Activated naive CD4-positive, alpha-beta T cell (primary cell): ENCODE data around the gene GDF7.

Source experiments
- DNase-seq, 4 experiments: peaks; one replicate each; lab custom pipeline; 2025; lab: John Stamatoyannopoulos, UW

The GDF7 gene

DNA sequence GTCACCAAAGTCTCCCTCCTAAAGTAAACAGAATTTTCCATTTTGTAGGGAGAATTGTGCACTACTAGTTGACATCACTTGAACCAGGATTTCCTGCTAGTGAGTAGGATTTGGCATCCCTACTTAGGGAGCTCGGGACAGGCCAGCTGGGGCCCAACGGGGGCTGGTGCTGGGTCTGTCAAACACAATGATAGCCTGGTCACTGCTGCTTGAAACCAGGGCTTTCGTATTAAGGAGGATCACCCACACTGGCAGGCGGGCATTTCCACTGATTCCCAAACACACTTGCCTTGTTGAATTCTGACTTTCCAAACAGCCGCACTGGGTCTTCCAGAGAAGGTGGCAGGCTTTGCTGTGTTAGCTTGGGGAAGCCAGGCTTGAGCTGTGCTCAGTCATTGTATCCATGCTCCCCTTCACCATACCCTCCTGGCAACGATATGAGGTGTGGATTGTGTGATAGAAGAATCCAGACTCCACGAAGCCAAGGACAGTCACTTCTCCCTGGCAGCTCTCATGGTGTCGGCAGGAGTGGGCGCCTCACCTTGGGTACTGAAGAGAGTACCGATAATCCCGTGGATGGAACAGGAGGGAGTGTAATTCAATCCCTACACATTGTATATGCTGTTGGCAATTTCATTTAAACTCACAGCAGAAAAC, 7.5 kb downstream of the GDF7 start:
- no peak for DNase-seq

DNA sequence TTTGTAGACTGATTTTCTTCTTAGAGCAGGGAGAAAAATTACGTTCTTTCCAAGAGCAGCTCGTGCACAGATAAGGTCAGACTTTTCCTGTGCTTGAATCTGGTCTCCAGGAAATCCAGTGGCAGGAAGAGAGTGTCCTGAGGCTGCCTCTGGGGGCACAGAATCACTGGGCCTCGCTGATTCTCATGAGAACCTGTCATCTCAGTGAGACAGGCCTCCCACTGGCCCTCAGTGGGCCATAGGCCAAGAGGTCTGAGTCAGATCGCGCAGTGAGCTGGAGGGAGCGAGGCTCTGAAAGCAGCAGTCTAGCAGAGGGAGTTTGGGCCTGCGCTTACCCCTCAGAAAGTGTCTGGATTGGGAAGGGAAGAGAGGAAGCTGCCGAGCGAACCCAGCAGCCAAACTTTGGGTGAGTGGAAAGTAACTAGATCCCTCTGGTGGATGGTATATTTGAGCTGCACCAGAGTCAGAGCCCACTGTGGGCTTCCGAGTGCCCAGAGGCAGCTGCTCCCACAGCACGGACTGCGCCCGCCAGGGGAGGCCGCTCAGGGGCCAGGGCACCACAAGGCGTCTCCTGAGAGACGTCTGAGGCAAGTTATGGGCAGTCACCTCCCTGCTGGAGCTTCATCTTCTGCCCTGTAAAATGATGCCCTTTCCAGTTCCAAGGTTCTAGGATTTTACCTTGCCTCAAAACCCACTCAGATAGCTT, 8.2 kb downstream of the GDF7 start:
- no peak for DNase-seq

DNA sequence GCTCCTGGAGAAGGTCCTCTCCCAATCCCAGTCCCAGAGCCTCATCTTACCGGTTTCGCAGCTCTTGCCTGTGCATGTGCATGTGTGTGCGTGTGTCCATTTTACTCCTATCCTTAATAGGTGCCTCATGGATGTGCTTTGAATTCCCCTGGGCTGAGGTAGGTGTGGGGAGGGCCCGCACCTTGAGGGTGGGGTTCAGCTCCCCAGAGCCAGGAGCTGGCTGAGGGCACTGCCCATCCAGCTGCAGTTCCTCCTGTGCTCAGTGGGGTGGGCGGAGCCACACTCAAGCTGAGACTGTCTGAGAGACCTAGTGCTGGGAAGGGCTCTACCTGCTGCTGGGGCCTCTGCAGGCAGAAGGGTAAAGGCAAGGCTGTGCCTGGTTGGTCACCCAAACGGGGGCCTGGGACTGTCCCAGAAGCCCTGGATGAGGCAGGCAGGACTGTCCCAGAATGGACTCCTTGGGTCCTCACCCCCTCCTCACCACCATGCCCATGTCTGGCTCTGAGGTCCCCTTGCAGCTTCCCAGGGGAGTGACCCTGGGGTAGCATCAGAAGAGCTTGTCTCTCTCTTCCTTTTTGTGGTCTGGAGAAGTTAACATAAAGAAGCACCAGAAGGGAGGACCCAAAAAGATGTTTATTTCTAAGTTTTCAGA, 8.9 kb downstream of the GDF7 start:
- DNase-seq = no peak

DNA sequence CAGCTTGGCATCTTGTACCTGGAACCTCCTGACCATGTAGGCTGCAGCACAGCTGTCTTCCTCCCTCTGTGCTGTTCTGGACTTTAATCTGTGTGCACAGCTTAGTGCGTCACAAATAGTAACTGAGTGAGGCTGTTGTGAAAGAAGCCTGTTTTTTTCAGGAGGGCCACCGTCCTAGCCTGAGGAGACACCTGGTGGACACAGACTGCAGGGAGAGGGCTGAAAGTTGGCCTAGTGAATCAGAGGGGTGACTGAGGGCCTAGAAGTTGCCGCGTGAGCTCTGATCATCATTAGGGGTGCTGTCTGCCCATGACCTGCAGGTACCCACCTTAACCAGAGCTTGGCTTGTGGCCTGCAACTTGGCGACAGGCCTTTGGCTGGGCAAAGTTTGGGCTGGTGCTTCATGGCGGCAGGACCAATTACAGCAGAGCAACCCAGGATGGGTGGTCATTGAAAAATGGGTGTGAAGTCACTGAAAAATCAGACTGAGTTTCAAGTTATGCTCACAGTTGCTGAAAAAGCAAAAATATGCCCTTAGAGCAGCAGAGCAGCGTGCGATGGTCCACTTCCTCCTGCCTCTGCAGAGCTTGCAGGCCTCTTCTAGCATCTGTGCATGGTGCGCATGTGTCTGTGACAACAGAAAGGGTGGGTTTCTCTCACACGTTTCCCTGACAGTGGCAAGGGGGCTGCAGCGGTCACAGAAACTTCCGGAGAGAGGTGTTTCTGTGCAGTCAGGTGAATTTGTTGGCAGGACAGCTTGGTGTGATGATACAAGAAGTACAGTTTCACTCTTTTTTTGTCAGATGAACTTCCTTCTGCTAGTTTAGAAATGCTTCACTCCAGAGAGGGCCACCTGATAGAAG, 9.6 kb downstream of the GDF7 start:
- DNase-seq = no peak

DNA sequence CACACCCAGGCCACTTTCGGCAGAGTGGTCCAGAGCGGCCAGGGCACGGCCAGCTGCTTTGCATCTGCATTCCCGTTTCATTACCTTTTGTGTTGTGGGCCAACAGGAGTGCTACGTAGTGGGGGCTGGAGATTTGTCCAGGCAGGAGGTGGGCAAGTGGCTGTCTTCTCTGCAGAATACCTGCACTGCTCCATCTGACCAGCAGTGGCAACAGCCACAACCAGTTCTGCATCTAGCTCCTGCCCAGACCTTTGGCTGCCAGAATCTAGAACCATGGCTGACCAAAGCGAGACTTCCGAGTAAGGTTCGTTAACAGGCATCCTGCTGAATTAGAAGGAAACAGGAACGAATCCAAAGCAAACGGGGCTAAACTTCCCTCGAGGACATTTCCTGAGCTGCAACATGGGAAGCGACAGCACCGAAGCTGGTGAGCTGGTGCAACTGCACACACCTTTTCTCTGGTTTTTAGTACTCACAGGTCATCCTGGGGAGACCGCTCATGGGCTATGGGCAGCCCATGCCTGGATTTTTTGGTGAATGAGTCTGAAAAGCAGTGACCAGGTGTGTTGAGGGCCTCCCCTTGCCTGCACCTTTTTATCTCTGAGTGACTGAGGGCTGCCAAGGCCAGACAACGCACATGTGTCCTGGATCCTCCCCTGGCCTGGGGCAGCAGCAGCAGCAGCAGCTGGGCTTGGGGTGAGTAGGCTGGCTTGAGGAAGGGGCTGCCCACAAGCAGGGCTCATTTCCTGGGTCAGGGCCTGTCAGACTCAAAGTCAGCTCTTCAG, 10.5 kb downstream of the GDF7 start:
- DNase-seq = no peak

DNA sequence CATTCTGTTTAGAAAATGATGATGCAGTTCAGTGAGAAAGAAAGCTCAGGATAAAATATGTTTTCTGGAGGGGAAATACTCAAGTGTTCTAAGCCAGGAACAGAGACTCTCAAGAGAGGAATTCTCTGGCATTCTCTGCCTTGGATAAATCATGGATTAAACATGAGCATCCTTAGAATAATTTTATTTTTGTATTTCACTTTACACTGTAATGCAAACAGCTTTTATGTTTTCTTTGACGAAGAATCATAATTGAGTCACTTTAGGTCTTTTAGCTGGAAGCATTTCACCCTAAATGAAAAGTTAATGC, 11.1 kb downstream of the GDF7 start:
- no peak for DNase-seq

DNA sequence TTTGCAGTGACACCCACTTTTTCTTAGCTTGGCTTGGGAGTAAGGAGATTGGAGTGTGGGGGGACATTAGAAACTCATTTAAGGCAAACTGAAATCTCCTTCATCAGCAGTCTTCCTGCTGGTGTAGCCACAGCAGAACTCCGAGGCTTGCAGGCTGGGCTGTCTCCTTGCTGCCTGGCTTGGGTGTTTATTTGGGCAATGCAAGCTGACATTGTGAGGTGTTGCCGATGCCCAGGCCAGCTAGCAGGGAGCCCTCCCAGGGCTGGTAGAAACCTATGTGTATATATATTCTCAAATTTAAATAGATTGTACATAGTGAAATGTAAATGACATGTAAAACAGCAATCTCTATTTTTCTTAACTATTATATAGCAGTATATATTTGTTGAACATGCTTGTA, 11.8 kb downstream of the GDF7 start:
- DNase-seq = no peak

DNA sequence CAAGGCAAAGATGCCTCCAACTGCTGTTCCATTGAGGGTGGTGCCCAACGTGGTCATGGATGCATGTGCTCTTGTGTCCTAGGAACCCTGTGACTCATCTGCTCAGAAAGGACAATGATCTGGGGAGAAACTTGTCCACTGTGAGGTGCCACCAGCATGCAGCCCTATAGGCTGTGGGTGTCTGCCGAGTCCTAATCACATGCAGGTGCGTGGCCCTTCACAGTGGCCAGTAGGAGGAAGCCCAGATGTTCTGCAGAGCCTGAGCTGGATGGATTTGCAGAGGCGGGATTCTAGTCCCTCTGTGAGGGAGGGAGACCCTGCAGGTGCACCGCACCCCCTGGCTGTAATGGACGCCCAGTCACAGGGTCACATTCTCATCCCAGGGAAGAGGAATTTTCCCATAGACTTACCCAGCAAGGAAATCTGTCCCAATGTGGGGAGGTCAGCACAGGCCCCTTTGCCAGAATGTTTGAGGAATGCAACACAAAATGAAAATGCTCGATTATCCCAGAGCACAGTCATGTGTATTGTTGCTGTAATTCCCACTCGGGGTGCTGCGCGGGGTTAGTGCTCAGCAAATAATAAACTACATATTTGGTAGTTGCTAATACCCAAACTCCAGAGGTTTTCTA, 13.9 kb downstream of the GDF7 start:
- no peak for DNase-seq

DNA sequence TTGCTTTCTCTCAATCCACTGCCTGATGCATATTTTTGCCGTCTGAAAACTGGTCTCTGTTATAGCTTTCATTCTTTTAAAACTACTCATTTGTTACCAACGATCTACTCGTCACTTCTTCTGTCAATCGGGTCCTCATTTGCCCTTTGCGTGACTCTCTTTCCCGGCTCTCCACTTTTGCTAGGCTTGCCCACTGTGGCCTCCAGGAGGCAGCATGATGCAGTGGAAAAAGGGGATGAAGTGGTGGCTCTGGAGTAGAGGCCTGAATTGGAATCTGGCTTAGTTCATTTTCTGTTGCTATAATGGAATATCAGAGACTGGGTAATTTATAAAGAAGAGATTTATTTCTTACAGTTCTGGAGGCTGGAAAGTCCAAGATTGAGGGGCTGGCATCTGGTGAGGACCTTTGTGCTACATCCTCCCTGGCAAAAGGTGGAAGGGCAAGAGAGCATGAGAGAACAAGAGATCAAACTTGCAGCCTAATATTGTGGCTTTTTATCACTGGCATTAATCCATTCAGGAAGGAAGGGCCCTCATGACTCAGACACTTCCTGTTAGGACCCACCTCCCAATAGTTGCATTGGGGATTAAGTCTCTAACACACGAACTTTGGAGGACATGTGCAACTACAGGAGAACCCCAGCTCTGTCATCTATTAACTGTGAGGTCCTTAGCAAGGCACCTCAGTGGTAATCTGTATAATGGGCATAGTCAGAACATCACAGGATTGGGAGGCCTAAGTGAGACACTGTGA, 15.4 kb downstream of the GDF7 start:
- DNase-seq = no peak

DNA sequence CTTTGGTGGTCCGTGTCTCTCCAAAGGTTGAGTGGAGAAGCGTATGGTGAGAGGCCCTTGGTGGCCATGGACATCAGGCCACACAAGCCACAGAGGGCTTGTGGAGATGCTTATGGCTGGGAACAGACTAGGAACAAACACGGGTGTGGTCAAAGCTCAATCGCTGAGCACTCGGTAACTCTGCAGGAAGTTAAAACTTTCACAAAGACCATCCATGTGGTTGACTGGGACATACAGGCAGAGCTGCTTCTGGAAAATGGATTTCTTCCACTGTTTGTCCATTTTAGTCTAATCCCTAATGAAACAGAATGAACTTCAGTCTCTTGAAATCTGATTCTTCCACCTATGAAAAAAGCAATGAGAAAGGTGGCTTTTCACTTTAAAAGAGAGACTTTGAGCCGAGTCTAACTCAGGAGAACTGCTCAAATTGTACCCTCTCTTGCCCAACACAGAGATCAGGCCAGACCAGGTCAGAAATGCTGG, 17.7 kb downstream of the GDF7 start:
- no peak for DNase-seq

DNA sequence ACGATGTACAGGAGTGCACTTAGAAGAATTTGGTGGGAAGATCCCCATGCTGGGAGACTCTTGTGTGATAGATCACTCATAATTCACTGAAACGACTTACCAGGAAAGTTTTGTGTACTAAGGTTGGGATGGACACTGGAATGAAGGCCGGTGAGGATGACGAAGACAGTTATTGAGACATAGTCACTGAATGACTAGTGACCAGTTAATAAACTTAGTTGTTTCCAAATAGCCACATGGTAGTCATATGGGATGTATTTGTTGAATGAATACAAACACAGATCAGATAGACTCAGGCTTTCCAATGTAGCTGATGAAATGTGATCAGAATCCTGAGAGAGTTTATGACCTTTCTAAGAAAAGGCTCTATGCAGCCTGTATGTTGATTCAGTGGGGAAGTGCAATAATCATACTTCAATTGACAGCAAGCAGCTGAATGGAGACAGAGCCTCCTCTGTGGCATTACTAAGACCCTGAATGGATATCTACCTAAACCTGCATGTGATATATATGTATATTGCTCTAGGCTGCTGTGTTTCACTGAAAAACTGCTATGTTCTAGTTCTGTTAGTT, 20.4 kb downstream of the GDF7 start:
- DNase-seq = no peak

DNA sequence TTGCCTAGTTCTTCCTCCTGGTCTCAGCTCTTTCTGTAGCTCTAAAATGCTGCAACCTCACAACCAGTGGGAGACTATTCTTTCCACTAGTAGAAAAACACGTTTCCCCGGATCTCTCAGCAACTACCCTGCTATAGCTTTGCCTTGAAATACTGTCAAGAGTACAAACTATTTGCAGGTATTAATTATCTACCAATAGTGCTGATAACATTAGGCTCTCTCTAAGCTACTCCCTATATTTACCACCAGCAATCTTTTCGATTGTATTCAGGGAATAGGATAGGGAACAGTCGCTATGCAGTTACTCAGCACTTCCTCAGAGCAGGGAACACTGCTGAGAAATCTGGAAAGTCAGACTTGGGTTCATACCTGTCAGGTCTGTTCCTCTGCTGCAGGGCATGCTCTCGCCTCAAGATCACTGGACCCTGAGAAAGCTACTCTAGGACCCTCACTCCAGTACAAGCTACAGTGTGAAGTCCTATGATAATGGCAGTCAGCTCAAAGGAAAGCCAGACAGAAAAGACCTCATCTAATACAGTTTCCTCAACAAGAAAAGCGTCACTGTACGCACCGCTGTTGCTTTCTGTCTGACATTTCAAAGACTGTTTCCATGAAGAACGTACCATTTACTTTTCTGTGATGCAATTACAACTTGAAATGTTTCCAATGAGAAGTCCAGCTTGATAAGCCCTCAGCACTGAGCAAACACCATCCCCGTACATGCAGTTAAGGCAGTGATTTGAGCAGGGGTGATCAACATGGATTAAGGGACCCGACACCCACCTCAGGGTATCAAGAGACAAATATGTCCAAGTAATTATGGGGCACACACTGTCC, 22.7 kb downstream of the GDF7 start:
- no peak for DNase-seq

DNA sequence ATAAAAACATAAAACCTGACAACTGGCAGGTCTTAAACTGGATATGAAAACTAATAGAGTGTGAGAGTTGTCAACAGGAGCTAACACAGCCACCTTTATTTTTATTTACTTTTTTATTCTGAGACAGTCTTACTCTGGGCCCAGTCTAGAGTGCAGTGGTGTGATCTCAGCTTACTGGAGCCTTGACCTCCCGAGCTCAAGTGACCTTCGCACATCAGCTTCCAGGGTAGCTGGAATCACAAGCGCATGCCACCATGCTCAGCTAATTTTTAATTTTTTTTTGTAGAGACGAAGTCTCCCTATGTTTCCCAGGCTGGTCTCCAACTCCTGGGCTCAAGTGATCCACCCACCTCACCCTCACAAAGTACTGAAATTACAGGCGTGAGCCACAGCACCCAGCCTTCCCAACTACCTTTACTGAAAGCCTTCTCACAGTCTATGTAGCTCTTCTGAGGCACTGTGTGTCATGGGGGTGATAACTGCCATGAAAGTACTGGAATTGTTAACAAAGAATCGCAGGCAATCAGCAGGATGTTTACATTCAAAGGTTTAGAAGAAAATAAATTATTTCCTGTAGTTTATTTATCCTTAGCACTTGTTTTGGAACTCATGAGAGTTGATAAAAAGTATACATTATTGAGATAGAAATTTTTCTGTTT, 24.3 kb downstream of the GDF7 start:
- DNase-seq = no peak

DNA sequence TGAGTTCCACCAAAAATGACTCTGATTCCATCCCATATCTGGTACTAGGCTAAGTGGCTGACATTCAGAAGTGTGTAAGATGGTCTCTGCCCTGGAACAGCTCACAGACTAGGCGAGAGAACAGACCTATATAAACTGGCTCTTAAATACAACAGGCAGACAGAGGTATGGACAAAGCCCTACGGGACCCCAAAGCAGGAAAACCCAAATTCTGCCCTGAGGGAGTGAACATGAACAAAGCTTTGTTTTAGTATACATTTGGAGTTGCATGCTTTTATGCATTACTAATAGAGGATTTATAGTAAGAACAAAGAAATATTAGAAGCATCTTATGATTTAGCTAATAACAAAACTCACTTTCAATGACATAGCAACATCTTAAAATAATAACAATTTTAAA, 25.1 kb downstream of the GDF7 start:
- DNase-seq = no peak

DNA sequence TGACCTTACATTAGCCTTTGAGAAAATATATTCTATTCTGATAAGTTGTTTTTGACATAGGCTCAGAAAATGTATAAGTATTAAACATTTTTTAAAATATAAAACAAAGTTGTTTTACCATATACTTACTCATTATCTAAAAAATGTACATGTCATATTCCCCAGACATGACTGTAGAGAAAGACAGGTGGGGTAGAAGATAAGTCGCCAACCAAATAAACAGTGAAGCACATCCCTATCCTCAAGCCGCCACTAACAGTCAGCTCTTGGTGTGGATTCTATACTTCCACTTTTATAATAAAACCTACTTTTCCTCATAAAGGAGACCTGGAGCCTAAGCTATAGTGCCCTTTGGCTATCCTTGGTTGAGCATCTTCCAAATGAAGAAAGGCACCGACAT, 26.4 kb downstream of the GDF7 start:
- no peak for DNase-seq

DNA sequence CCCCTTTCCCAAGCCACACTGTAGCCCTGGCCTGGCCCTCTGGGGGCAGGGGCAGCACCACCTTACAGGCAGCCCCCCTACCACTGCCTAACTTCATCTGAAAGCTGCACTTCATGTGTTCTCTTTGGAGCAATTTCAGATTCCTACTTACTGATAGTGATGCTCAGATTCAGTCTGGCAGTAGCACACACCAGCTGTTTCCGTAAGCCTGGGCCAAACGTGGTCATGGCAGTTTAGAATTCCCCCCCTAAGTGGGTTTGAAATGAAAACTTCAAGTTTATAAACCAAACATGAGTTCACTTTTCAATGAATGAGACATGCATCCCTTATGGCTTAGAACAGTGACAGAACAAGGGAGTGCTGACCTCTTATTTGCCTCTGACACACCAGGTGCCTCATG, 29.4 kb downstream of the GDF7 start:
- no peak for DNase-seq

DNA sequence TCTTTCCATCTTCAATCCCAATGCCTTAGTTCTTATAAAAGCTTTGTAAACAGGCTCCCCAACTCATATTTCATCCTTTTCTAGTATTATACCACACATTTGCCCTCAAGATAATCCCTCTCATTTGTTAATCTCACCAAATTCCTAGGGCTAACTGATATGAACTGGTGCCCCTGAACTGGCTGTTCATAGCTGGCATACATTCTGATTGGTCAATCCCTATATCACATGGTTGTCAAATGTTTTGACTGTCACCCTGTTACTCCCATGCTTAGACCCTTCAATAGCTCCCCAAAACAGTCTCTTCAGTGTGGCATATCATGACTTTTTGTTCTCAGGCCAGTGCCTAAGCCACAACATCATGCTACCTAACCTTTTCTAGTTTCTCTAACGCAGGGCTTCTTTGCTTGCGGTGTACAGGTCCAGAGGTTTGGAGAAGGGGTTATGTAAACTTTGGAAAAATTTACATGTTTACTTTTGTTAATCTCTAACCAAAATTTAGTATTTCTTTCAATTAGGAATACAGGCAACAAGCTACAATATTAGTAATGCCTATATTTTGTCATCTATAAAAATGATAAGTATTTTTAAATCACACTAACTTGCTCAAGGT, 30.5 kb downstream of the GDF7 start:
- DNase-seq = no peak

DNA sequence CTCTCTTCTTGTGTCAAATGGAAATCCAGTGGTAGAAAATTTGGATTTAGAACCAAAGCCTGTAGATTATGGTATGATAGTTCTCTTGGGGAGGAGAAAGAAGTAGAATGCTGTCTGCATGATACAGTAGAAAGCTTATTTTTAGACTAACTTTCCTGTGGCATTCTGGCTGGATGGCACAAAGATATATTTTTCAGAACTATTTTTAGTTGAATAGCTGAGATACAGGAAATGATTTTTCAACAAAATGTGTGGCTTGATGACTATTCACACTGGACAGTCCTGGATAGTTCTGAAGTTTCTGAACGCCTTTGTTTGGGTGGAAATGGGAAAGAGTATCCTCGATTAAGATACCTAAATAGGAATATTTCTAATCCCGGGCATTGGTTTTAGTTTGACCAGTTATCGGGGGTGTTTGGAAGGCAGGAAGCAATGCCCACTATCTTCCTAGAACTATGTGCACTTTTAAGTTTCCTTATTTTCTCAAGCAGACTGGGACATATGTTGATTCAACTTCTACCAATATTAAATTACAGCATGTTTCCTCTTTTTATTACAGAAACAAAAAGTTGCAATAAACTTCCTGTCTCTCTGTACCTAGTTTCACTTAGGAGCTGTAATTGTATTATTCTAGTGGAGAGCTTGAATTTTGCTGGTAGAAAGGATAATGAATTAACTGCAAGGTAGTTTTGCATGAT, 32.1 kb downstream of the GDF7 start:
- DNase-seq = no peak
